PFSK-1 (cell line): Measurements from ENCODE around the gene MICU1.

ENCODE experiments used
- FOXP2 ChIP-seq: optimal IDR thresholded peaks from 2 replicates; pipeline ENCODE3; 2011; ENCODE audit warnings: borderline replicate concordance, control low read depth, inconsistent platforms; ENCODE audit not compliant: insufficient read depth; ENCODE audit errors: extremely low read length, extremely low read depth
- POLR2AphosphoS5 ChIP-seq: IDR thresholded peaks from 2 replicates; pipeline ENCODE4 v1.6.1; 2012; ENCODE audit warnings: low read depth, mild to moderate bottlenecking, control low read depth, low read length, moderate library complexity
- REST ChIP-seq, 2 experiments: IDR thresholded peaks; 2 replicates each; pipeline versions ENCODE4 v1.6.1 to v1.8.0; 2011 to 2012; ENCODE audit warnings: low read depth in 2 of 2, low read length in 2 of 2, control low read depth in 1 of 2, inconsistent platforms in 1 of 2, mild to moderate bottlenecking in 1 of 2, moderate library complexity in 1 of 2; ENCODE audit not compliant: insufficient read depth in 1 of 2
- SIN3A ChIP-seq: IDR thresholded peaks from 2 replicates; pipeline ENCODE4 v1.6.1; 2012; ENCODE audit warnings: mild to moderate bottlenecking, low read length, moderate library complexity, borderline replicate concordance; ENCODE audit not compliant: insufficient read depth
- TAF1 ChIP-seq: IDR thresholded peaks from 2 replicates; pipeline ENCODE4 v1.6.1; 2012; ENCODE audit warnings: low read length, control low read depth, borderline replicate concordance; ENCODE audit not compliant: insufficient read depth

MICU1 gene

DNA sequence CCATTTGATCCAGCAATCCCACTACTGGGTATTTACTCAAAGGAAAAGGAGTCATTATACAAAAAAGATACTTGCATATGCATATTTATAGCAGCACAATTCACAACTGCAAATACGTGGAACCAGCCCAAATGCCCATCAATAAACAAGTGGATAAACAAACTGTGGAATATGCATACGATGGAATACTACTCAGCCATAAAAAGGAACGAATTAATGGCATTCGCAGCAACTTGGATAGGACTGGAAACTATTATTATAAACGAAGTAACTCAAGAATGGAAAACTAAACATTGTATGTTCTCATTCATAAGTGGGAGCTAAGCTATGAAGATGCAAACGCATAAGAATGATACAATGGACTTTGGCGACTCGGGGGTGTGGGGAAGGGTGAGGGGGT is 108.6 kb downstream of the MICU1 start:
- TF ChIP-seq TAF1 (no peak), POLR2AphosphoS5 (no peak), SIN3A (no peak), REST (IDR thresholded peaks at IDR 0.05; ENCODE audit: insufficient read depth in 1 of 2, low read depth in 2 of 2, low read length in 2 of 2) (no peak), FOXP2 (no peak)

DNA sequence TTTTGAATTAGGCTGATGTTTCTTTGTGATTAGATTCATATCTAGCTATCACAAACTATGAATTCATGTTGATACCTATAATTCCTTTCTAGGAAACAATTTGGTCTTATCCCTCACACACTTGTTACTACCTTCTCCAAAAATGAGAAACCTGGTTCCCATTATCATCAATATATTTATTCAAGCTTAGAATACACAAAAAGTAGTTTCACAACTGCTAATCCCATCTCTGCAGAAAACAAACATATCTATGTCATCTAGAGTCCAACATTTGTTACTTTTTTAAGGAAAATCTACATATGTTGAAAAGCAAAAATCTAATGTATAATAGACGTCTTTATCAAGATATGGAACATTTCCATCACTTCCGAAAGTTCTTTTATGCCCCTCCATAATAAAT is 110.4 kb downstream of the MICU1 start:
- TF ChIP-seq FOXP2 (no peak), TAF1 (no peak), REST (IDR thresholded peaks at IDR 0.05; ENCODE audit: insufficient read depth in 1 of 2, low read depth in 2 of 2, low read length in 2 of 2) (no peak), POLR2AphosphoS5 (no peak), SIN3A (no peak)

DNA sequence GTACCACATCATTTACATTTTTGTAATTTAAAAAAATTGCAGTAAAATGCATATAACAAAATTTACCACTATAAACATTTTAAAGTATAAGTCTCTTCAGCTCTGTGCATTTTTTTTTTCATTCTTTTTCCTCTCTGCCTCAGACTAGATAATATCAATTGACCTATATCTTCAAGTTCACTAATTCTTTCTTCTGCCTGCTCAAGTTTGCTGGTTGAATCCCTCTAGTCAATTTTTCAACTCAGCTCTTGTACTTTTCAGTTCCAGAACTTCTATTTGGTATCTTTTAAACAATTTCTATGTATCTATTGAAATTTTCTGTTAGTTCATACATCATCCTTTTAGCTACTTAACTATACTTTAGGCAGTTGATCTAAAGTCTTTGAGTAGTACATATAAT is 112.0 kb downstream of the MICU1 start:
- no peak for TF ChIP-seq SIN3A
- TF ChIP-seq TAF1: no peak
- no peak for TF ChIP-seq POLR2AphosphoS5
- TF ChIP-seq FOXP2: no peak
- no peak for TF ChIP-seq REST (IDR thresholded peaks at IDR 0.05; ENCODE audit: insufficient read depth in 1 of 2, low read depth in 2 of 2, low read length in 2 of 2)

- TF ChIP-seq SIN3A (no peak), TAF1 (no peak), FOXP2 (no peak), REST (IDR thresholded peaks at IDR 0.05; ENCODE audit: insufficient read depth in 1 of 2, low read depth in 2 of 2, low read length in 2 of 2) (no peak), POLR2AphosphoS5 (no peak)
These were observed 114.4 kb downstream of the MICU1 start for GRCh38 chr10:72511459-72511858.

- TF ChIP-seq REST (IDR thresholded peaks at IDR 0.05; ENCODE audit: insufficient read depth in 1 of 2, low read depth in 2 of 2, low read length in 2 of 2): no peak
- no peak for TF ChIP-seq TAF1
- TF ChIP-seq POLR2AphosphoS5: no peak
- no peak for TF ChIP-seq FOXP2
- TF ChIP-seq SIN3A: no peak
These were observed 115.9 kb downstream of the MICU1 start for GRCh38 chr10:72509941-72510340.
